Neural cell (in vitro differentiated cells): ENCODE measurements around the gene DCTN5. TPM values are rescaled to one million over a fixed set of nuclear protein-coding genes. Genes with fewer than 3 reads are reported as not detected.

Experiments used
- H2AFZ ChIP-seq: fragments of 200-600, 300-800 bp; sonication (generic), shearing (Covaris generic); 2 replicates; pipeline ENCODE4 v1.6.0; 2014; ENCODE audit warnings: low read depth, mild to moderate bottlenecking, antibody characterized with exemption, low read length, moderate library complexity
- H3F3A ChIP-seq: fragments of 200-600 bp; shearing (Covaris generic); 2 replicates; pipeline ENCODE4 v1.6.1; 2016; ENCODE audit warnings: mild to moderate bottlenecking, moderate library complexity, mixed read lengths, antibody characterized with exemption, low read length; ENCODE audit not compliant: insufficient read depth, poor library complexity, severe bottlenecking
- H3K27ac ChIP-seq: fragments of 200-600, 300-800 bp; sonication (generic), shearing (Covaris generic); 2 replicates; pipeline ENCODE4 v1.5.1; 2014; ENCODE audit warnings: mild to moderate bottlenecking, low read length, moderate library complexity
- H3K27me3 ChIP-seq: fragments of 300-800, 200-600 bp; sonication (generic), shearing (Covaris generic); 2 replicates; pipeline ENCODE4 v1.6.0; 2014; ENCODE audit warnings: mild to moderate bottlenecking, low read depth, low read length, moderate library complexity; ENCODE audit not compliant: insufficient read depth
- H3K36me3 ChIP-seq: fragments of 300-800, 200-600 bp; sonication (generic), shearing (Covaris generic); 2 replicates; pipeline ENCODE4 v1.5.1; 2014; ENCODE audit warnings: mild to moderate bottlenecking, antibody characterized with exemption, low read length, moderate library complexity; ENCODE audit not compliant: insufficient read depth
- H3K4me2 ChIP-seq: fragments of 300-800, 200-600 bp; sonication (generic), shearing (Covaris generic); 2 replicates; pipeline ENCODE4 v1.6.0; 2014; ENCODE audit warnings: mild to moderate bottlenecking, low read length
- H3K4me3 ChIP-seq: fragments of 300-800, 200-600 bp; sonication (generic), shearing (Covaris generic); 2 replicates; pipeline ENCODE4 v1.5.1; 2014; ENCODE audit warnings: mild to moderate bottlenecking, low read length, moderate library complexity
- H3K79me2 ChIP-seq: fragments of 200-600 bp; shearing (Covaris generic); replicated peaks from 2 replicates; pipeline ENCODE4 v1.6.0; 2014; ENCODE audit warnings: mild to moderate bottlenecking, low read length, moderate library complexity; ENCODE audit not compliant: insufficient read depth
- H3K9ac ChIP-seq: fragments of 300-800, 200-600 bp; sonication (generic), shearing (Covaris generic); 2 replicates; pipeline ENCODE4 v1.6.1; 2016; ENCODE audit warnings: mild to moderate bottlenecking, low read length, mixed read lengths
- H3K9me2 ChIP-seq: fragments of 200-600 bp; shearing (Covaris generic); 2 replicates; pipeline ENCODE4 v1.6.1; 2016; ENCODE audit warnings: mild to moderate bottlenecking, low read length, mixed read lengths; ENCODE audit not compliant: insufficient read depth
- H3K9me3 ChIP-seq: fragments of 200-600, 300-800 bp; sonication (generic), shearing (Covaris generic); 2 replicates; pipeline ENCODE4 v1.6.1; 2016; ENCODE audit warnings: mild to moderate bottlenecking, mixed run types, low read length, moderate library complexity, mixed read lengths
- H4K20me1 ChIP-seq: fragments of 200-600 bp; shearing (Covaris generic); 2 replicates; pipeline ENCODE4 v1.6.1; 2016; ENCODE audit warnings: mild to moderate bottlenecking, mixed run types; ENCODE audit not compliant: insufficient read depth
- EP300 ChIP-seq: fragments of 450-650 bp; conservative IDR thresholded peaks from 2 replicates; pipeline ENCODE4 v1.6.1; 2014; ENCODE audit warnings: antibody characterized with exemption, mild to moderate bottlenecking, moderate library complexity; ENCODE audit not compliant: poor library complexity, severe bottlenecking
- EZH2 ChIP-seq: fragments of 200-600, 300-800 bp; shearing (Covaris generic), sonication (generic); IDR thresholded peaks from 2 replicates; pipeline ENCODE4 v1.6.1; 2014; ENCODE audit warnings: antibody characterized with exemption, low read length, borderline replicate concordance, mild to moderate bottlenecking; ENCODE audit not compliant: insufficient read depth, poor library complexity, severe bottlenecking
- MXI1 ChIP-seq: fragments of 450-650 bp; conservative IDR thresholded peaks from 2 replicates; pipeline ENCODE4 v1.6.1; 2014; ENCODE audit warnings: antibody characterized with exemption, mild to moderate bottlenecking; ENCODE audit not compliant: poor library complexity, severe bottlenecking
- POLR2AphosphoS5 ChIP-seq: IDR thresholded peaks from 2 replicates; pipeline ENCODE4 v1.6.1; 2012
- RAD21 ChIP-seq: fragments of 450-650 bp; conservative IDR thresholded peaks from 2 replicates; pipeline ENCODE4 v1.6.1; 2014; ENCODE audit warnings: antibody characterized with exemption, mild to moderate bottlenecking, moderate library complexity
- REST ChIP-seq: IDR thresholded peaks from 2 replicates; pipeline ENCODE4 v1.6.1; 2012; ENCODE audit warnings: borderline replicate concordance
- SMC3 ChIP-seq: fragments of 450-650 bp; conservative IDR thresholded peaks from 2 replicates; pipeline ENCODE4 v1.6.1; 2014; ENCODE audit warnings: antibody characterized with exemption, mild to moderate bottlenecking, moderate library complexity; ENCODE audit not compliant: poor library complexity
- TAF1 ChIP-seq: IDR thresholded peaks from 2 replicates; pipeline ENCODE4 v1.6.1; 2012; ENCODE audit warnings: low read depth
- polyA plus RNA-seq: library from polyadenylated mRNA; depleted of rRNA; stranded (reverse); fragments of >200 nt; gene quantifications from 2 replicates; pipeline ENCODE4 v1.2.3, GENCODE V29; 2014
- TF ChIP-seq, protein P1 (sequence below): fragments of 450-650 bp; IDR thresholded peaks from 2 replicates; pipeline ENCODE4 v1.5.1; 2014; ENCODE audit warnings: antibody characterized with exemption, mild to moderate bottlenecking, moderate library complexity; ENCODE audit not compliant: poor library complexity, severe bottlenecking

The DCTN5 gene
- polyA plus RNA-seq, 1 donor from 2014 or later, result 65.8 TPM

DNA sequence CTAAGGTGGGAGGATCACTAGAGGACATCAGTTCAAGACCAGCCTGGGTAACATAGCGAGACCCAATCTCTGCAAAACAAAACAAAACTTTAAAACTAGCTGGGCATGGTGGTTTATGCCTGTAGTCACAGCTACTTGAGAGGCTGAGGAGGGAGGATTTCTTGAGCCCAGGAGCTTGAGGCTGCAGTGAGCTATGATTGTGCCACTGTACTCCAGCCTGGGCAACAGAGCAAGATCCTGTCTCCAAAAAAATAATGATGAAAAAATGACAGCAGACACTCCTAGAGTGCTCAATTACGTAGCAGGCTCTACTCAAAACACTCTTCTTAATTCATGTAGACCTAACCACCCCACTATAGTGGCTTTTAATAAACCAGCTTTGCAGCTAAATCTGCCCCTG is 58.8 kb downstream of the DCTN5 start:
- Histone ChIP-seq H3K4me2 (no peak overlapping the region), H3K9me2 (no peaks in the 10 kb centered on the region), H3K36me3 (no peaks in the 10 kb centered on the region), H3K4me3 (no peak overlapping the region), H3K9ac (no peak overlapping the region), H2AFZ (no peak overlapping the region), H3F3A (no peaks in the 10 kb centered on the region), H3K27ac (no peak overlapping the region), H3K9me3 (no peaks in the 10 kb centered on the region), H3K27me3 (no peaks in the 10 kb centered on the region), H4K20me1 (no peaks in the 10 kb centered on the region), H3K79me2 (no peaks in the 10 kb centered on the region)
- TF ChIP-seq TAF1 (no peak), MXI1 (no peak), RAD21 (no peak), POLR2AphosphoS5 (no peak), SMC3 (no peak), EZH2 (no peak), REST (no peak), EP300 (no peak)
- TF ChIP-seq, protein P1, sequence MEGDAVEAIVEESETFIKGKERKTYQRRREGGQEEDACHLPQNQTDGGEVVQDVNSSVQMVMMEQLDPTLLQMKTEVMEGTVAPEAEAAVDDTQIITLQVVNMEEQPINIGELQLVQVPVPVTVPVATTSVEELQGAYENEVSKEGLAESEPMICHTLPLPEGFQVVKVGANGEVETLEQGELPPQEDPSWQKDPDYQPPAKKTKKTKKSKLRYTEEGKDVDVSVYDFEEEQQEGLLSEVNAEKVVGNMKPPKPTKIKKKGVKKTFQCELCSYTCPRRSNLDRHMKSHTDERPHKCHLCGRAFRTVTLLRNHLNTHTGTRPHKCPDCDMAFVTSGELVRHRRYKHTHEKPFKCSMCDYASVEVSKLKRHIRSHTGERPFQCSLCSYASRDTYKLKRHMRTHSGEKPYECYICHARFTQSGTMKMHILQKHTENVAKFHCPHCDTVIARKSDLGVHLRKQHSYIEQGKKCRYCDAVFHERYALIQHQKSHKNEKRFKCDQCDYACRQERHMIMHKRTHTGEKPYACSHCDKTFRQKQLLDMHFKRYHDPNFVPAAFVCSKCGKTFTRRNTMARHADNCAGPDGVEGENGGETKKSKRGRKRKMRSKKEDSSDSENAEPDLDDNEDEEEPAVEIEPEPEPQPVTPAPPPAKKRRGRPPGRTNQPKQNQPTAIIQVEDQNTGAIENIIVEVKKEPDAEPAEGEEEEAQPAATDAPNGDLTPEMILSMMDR, result no peak

- H3K36me3 ChIP-seq, result no peaks in the 10 kb centered on the region
- H4K20me1 ChIP-seq, result no peaks in the 10 kb centered on the region
- no peak overlapping the region for H3K27ac ChIP-seq
- no peak overlapping the region for H3K4me2 ChIP-seq
- no peaks in the 10 kb centered on the region for H3K9me3 ChIP-seq
- H3K27me3 ChIP-seq, result no peaks in the 10 kb centered on the region
- no peak for TF ChIP-seq REST
- TF ChIP-seq RAD21, result no peak
- TF ChIP-seq, protein P1, result no peak
- TF ChIP-seq EP300, result no peak
- no peak for TF ChIP-seq MXI1
- TF ChIP-seq POLR2AphosphoS5, result no peak
- no peak for TF ChIP-seq EZH2
- TF ChIP-seq SMC3, result no peak
- no peak for TF ChIP-seq TAF1
- no peak overlapping the region for H3K4me3 ChIP-seq
- H3K9ac ChIP-seq, result no peak overlapping the region
- H3F3A ChIP-seq, result no peaks in the 10 kb centered on the region
- H2AFZ ChIP-seq, result no peak overlapping the region
- no peaks in the 10 kb centered on the region for H3K9me2 ChIP-seq
- no peaks in the 10 kb centered on the region for H3K79me2 ChIP-seq
Observed at GRCh38 chr16:23700509-23700908, 59.2 kb downstream of the DCTN5 start.
